ENCODE measurements around the gene DYNLL2. TPM values are rescaled to one million over a fixed set of nuclear protein-coding genes. Genes with fewer than 3 reads are reported as not detected.

Gene DYNLL2
- polyA plus RNA-seq, 1 of the 3 experiments (the other 2 are of a cell fraction) = 27.0 TPM

GRCh38 chr17:58121925-58122324 is 38.7 kb downstream of the DYNLL2 start:
- no peak overlapping the region for H3K27ac ChIP-seq (ENCODE audit: low read depth in 2 of 2, low read length in 1 of 2)
- H4K20me1 ChIP-seq (ENCODE audit: insufficient read depth) = no peaks in the 10 kb centered on the region
- H3K9ac ChIP-seq = no peak overlapping the region
- no peak overlapping the region for H3K4me3 ChIP-seq (ENCODE audit: low read depth in 2 of 2, low read length in 1 of 2)
- H2AFZ ChIP-seq (ENCODE audit: low read depth) = no peak overlapping the region
- no peaks in the 10 kb centered on the region for H3K4me1 ChIP-seq (ENCODE audit: control insufficient read depth in 1 of 2, insufficient read depth in 2 of 2, low read depth in 1 of 2, low read length in 1 of 2)
- no peaks in the 10 kb centered on the region for H3K27me3 ChIP-seq (ENCODE audit: insufficient read depth)
- H3F3A ChIP-seq (replicated peaks; ENCODE audit: insufficient read depth) = no peaks in the 10 kb centered on the region
- POLR2A ChIA-PET = no interaction called here
- H3K4me2 ChIP-seq = no peak overlapping the region
- DNase-seq = peak; percentile 58
- H3K9me2 ChIP-seq = no peaks in the 10 kb centered on the region
- no peaks in the 10 kb centered on the region for H3K79me2 ChIP-seq (ENCODE audit: insufficient read depth)
- TF ChIP-seq ZBTB33 (IDR thresholded peaks at IDR 0.05; ENCODE audit: borderline replicate concordance, low read depth) = no peak
- peak; percentile 74 for TF ChIP-seq RAD21 (IDR thresholded peaks at IDR 0.05; ENCODE audit: low read length)
- TF ChIP-seq RXRA (IDR thresholded peaks at IDR 0.05; ENCODE audit: borderline replicate concordance, low read depth) = no peak
- peak; percentile 49 for TF ChIP-seq SMC3 (IDR thresholded peaks at IDR 0.05; ENCODE audit: low read depth, low read length)
- TF ChIP-seq MXI1 (IDR thresholded peaks at IDR 0.05; ENCODE audit: low read depth, low read length) = peak; percentile 58; the same call in 1 of the 2 replicates
- TF ChIP-seq CHD2 (IDR thresholded peaks at IDR 0.05; ENCODE audit: low read length, partially characterized antibody) = no peak
- TF ChIP-seq NFIC (IDR thresholded peaks at IDR 0.05; ENCODE audit: borderline replicate concordance) = peak; percentile 17; the same call in 1 of the 2 replicates
- TF ChIP-seq CTCF (IDR thresholded peaks at IDR 0.05) = peak; percentile 48
- no peak for TF ChIP-seq RFX5 (IDR thresholded peaks at IDR 0.05; ENCODE audit: low read length)
- TF ChIP-seq YY1 (IDR thresholded peaks at IDR 0.05; ENCODE audit: low read depth) = peak; percentile 22; the same call in 1 of the 2 replicates
- TF ChIP-seq TEAD4 (IDR thresholded peaks at IDR 0.05; ENCODE audit: borderline replicate concordance, insufficient read depth) = no peak
- TF ChIP-seq IRF3 (IDR thresholded peaks at IDR 0.05; ENCODE audit: low read depth, low read length) = no peak
- TF ChIP-seq USF2 (IDR thresholded peaks at IDR 0.05; ENCODE audit: borderline replicate concordance, low read depth, low read length) = no peak
- no peaks in the 10 kb centered on the region for H3K9me3 ChIP-seq
- 21% methylated on average over 5 of the region's 5 CpGs for WGBS (ENCODE audit: low lambda C conversion rate)
- H3K36me3 ChIP-seq (replicated peaks in 1 of 2; ENCODE audit: control insufficient read depth in 1 of 2, insufficient read depth in 2 of 2, low read length in 1 of 2) = no peaks in the 10 kb centered on the region
- CTCF ChIA-PET = interaction anchor here (0.6 to 2.6 kb wide), 22 partner anchors 9 to 1000 kb away, joined by 3 to 19 read pairs (median 4); partner anchors contain the start of gene OR4D2

Measured in SK-N-SH (cell line).